Upper lobe of left lung (tissue), 4 donors: ENCODE data around the gene VWA1.

Experiments
- CTCF ChIP-seq, 6 experiments: fragments of 450-650 bp in 4 of 6; fragments of 200-600 bp in 2 of 6; sonication (generic) in 2 of 6; IDR thresholded peaks; one replicate each; pipeline ENCODE4 v1.5.1; 2016 to 2019; ENCODE audit warnings: antibody characterized with exemption in 6 of 6
- POLR2A ChIP-seq, 4 donors: fragments of 450-650 bp; IDR thresholded peaks; one replicate each; pipeline ENCODE4 v1.5.1; 2016 to 2017; ENCODE audit warnings: antibody characterized with exemption in 4 of 4, mild to moderate bottlenecking in 2 of 4
- POLR2AphosphoS5 ChIP-seq, 2 donors: sonication (generic); formaldehyde crosslinking; IDR thresholded peaks; one replicate each; pipeline ENCODE4 v1.5.1; 2017; ENCODE audit warnings: antibody characterized with exemption in 2 of 2

GRCh38 chr1:1391225-1391624 is 44.3 kb upstream of the VWA1 start:
- TF ChIP-seq CTCF (IDR thresholded peaks at IDR 0.05) (no peak), POLR2AphosphoS5 (IDR thresholded peaks at IDR 0.05) (no peak), POLR2A (IDR thresholded peaks at IDR 0.05) (no peak)
